ENCODE data around the gene FLRT2. TPM values are rescaled to one million over a fixed set of nuclear protein-coding genes. Genes with fewer than 3 reads are reported as not detected.

The FLRT2 gene
- polyA plus RNA-seq, 1 experiment, result 20.8 TPM

DNA sequence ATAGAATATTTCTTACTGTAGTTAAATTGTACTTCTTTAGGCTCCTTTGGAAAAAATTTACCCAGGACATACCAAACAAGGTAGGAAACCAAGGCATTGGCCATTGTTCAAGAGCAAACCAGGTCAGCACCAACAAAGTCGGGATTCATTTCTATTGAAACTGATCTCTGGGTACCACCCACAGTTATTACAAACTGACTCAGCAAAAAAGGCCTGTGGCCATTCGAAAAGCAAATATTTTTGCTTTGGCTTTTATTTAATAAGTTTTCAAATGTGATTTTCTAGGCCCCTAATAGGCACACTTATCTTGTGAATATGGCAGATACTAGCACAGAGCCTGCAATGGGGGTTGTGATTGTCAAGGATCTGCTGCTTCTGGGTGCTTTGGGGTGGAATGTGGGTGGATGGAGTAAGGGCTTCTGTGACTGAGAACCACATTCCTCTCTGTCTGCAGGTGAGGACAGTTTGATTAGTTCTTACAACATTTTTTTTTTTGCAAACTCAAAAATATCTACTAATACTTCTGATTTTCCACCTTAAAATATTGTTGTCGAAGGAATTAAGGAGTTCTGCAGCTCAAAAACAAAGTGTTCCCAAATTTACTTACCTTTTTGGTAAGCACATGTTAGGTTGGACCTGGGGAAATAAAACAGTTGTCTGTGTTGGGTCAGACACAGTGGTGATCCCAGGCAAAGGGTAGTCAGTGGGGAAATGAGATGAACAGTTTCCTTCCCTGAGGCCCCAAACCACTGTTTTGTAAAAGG lies 45.1 kb downstream of the FLRT2 start:
- POLR2A ChIA-PET, result interaction anchor here (0.5 kb wide), 1 partner anchor 55 kb away, joined by 4 read pairs; no protein-coding TSS in a partner anchor
- TF ChIP-seq, protein P1, sequence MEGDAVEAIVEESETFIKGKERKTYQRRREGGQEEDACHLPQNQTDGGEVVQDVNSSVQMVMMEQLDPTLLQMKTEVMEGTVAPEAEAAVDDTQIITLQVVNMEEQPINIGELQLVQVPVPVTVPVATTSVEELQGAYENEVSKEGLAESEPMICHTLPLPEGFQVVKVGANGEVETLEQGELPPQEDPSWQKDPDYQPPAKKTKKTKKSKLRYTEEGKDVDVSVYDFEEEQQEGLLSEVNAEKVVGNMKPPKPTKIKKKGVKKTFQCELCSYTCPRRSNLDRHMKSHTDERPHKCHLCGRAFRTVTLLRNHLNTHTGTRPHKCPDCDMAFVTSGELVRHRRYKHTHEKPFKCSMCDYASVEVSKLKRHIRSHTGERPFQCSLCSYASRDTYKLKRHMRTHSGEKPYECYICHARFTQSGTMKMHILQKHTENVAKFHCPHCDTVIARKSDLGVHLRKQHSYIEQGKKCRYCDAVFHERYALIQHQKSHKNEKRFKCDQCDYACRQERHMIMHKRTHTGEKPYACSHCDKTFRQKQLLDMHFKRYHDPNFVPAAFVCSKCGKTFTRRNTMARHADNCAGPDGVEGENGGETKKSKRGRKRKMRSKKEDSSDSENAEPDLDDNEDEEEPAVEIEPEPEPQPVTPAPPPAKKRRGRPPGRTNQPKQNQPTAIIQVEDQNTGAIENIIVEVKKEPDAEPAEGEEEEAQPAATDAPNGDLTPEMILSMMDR (IDR thresholded peaks at IDR 0.05; ENCODE audit: low read depth, low read length), result no peak
- CTCF ChIA-PET, result interaction anchor here (0.6 to 2.6 kb wide), 4 partner anchors 37 to 487 kb away, joined by 4 to 7 read pairs (median 5); no protein-coding TSS in a partner anchor
- no peak overlapping the region for H3K27ac ChIP-seq (ENCODE audit: low read depth, low read length)
- no peaks in the 10 kb centered on the region for H3K9me3 ChIP-seq (ENCODE audit: control insufficient read depth, insufficient read depth, low read length)
- H3K4me3 ChIP-seq (ENCODE audit: low read depth, low read length), result no peak overlapping the region
- DNase-seq (ENCODE audit: low read depth, low spot score), result no peak
- no peaks in the 10 kb centered on the region for H3K27me3 ChIP-seq (ENCODE audit: control insufficient read depth, insufficient read depth, low read length)

DNA sequence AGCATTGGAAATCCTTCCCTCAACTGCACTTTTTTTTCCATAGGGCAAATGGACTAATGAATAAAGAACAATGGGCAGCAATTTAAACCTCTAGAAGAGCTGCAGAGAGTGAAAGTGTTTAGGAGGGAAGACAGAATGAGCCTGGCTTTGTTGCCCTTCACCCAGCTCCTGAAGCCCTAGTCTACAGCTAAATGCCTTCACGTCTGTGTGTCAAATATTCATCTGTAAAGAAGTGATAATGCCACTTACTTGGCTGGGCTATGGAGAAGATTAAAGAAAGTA lies 45.6 kb downstream of the FLRT2 start:
- no peak overlapping the region for H3K27ac ChIP-seq (ENCODE audit: low read depth, low read length)
- TF ChIP-seq, protein P1 (IDR thresholded peaks at IDR 0.05; ENCODE audit: low read depth, low read length), result no peak
- no peak for DNase-seq (ENCODE audit: low read depth, low spot score)
- no peaks in the 10 kb centered on the region for H3K9me3 ChIP-seq (ENCODE audit: control insufficient read depth, insufficient read depth, low read length)
- ChIA-PET CTCF (interaction anchor here (1.3 to 2.6 kb wide), 3 partner anchors 37 to 463 kb away, joined by 4 to 7 read pairs (median 6); no protein-coding TSS in a partner anchor), POLR2A (interaction anchor here (0.5 to 1.1 kb wide), 2 partner anchors 42 to 54 kb away, joined by 3 to 4 read pairs; no protein-coding TSS in a partner anchor)
- H3K4me3 ChIP-seq (ENCODE audit: low read depth, low read length), result no peak overlapping the region
- no peaks in the 10 kb centered on the region for H3K27me3 ChIP-seq (ENCODE audit: control insufficient read depth, insufficient read depth, low read length)

DNA sequence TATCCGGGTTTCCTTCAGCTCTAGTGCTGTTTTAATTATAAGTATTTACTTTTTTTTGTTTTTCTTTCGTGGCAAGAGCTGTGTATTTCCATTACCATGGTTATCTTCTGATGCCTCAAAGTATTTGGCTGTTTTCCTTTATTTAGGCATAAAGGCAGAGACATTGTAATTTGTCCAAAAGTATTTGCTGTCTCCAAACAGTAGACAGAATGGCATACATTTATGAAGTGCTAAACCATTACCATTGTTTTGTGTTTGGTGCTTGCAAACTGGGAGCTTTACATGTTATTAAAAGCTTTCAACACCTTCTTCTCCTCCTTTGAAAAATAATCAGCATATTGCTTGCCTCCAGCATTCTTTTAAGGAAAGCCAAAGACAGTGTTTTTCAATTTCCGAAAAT lies 46.3 kb downstream of the FLRT2 start:
- no peak overlapping the region for H3K27ac ChIP-seq (ENCODE audit: low read depth, low read length)
- no peaks in the 10 kb centered on the region for H3K27me3 ChIP-seq (ENCODE audit: control insufficient read depth, insufficient read depth, low read length)
- POLR2A ChIA-PET, result interaction anchor here (1.1 to 2.1 kb wide), 2 partner anchors 11 to 43 kb away, joined by 3 to 7 read pairs; no protein-coding TSS in a partner anchor
- no peaks in the 10 kb centered on the region for H3K9me3 ChIP-seq (ENCODE audit: control insufficient read depth, insufficient read depth, low read length)
- DNase-seq (ENCODE audit: low read depth, low spot score), result no peak
- CTCF ChIA-PET, result interaction anchor here (1.2 to 2.6 kb wide), 5 partner anchors 9 to 462 kb away, joined by 3 to 7 read pairs (median 4); no protein-coding TSS in a partner anchor
- TF ChIP-seq, protein P1 (IDR thresholded peaks at IDR 0.05; ENCODE audit: low read depth, low read length), result no peak
- H3K4me3 ChIP-seq (ENCODE audit: low read depth, low read length), result no peak overlapping the region

DNA sequence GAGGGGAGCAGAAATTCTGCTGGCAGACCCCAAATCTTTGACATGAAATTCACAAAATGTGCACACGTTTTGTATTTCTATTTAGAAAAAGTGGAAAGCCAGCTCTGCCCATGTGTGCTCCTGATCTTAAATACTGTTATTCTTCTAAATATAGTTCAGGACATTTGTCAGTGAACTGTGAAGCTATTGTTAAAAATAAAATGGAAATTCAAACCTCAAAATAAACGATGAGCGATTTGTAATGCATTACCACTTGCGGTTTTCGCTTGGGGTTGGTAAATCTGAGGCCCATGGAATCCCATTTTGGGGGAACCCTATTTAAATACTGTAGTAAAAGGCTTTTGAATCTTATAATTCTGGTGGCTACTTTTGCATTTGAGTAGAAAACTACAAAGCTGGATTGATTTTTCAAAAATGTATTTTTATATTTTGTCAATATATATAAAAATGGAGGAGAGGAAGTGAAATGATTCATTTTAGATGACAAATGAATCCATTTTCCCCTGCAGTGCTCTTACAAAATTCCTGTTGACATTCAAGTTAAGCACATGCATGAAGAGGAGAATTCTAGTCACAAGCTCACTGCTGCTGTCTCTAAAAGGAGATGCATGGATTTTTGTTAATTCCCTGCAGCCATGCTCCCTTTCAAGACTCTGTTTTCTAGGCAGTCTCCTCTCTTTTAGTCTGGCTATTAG lies 47.1 kb downstream of the FLRT2 start:
- POLR2A ChIA-PET, result interaction anchor here (2.1 kb wide), 1 partner anchor 10 kb away, joined by 7 read pairs; no protein-coding TSS in a partner anchor
- no peak for DNase-seq (ENCODE audit: low read depth, low spot score)
- TF ChIP-seq, protein P1 (IDR thresholded peaks at IDR 0.05; ENCODE audit: low read depth, low read length), result no peak
- CTCF ChIA-PET, result interaction anchor here (1.2 to 2.6 kb wide), 3 partner anchors 10 to 40 kb away, joined by 3 to 7 read pairs (median 4); no protein-coding TSS in a partner anchor
- Histone ChIP-seq H3K27me3 (ENCODE audit: control insufficient read depth, insufficient read depth, low read length) (no peaks in the 10 kb centered on the region), H3K4me3 (ENCODE audit: low read depth, low read length) (no peak overlapping the region), H3K27ac (ENCODE audit: low read depth, low read length) (no peak overlapping the region), H3K9me3 (ENCODE audit: control insufficient read depth, insufficient read depth, low read length) (no peaks in the 10 kb centered on the region)
